Choroid plexus epithelial cell (primary cell): ENCODE results near the gene ZNF25.
"Not testable (repeated sequence)": the region's sequence is repeated elsewhere in the genome, so short reads cannot be mapped to it uniquely, and the experiment has no call there.

Experiments used
- DNase-seq: peaks from one replicate; pipeline ENCODE4 v3.0.0-alpha.2; 2010; ENCODE audit warnings: low read depth
- H3K4me3 ChIP-seq: 2 replicates; pipeline ENCODE4 v1.5.1; 2011; ENCODE audit warnings: low read depth, mild to moderate bottlenecking, control low read depth, low read length, moderate library complexity
- CTCF ChIP-seq: conservative IDR thresholded peaks from 2 replicates; pipeline ENCODE4 v1.5.1; 2011; ENCODE audit warnings: low read depth, mild to moderate bottlenecking, control low read depth, inconsistent platforms, low read length, moderate library complexity

Gene ZNF25

DNA sequence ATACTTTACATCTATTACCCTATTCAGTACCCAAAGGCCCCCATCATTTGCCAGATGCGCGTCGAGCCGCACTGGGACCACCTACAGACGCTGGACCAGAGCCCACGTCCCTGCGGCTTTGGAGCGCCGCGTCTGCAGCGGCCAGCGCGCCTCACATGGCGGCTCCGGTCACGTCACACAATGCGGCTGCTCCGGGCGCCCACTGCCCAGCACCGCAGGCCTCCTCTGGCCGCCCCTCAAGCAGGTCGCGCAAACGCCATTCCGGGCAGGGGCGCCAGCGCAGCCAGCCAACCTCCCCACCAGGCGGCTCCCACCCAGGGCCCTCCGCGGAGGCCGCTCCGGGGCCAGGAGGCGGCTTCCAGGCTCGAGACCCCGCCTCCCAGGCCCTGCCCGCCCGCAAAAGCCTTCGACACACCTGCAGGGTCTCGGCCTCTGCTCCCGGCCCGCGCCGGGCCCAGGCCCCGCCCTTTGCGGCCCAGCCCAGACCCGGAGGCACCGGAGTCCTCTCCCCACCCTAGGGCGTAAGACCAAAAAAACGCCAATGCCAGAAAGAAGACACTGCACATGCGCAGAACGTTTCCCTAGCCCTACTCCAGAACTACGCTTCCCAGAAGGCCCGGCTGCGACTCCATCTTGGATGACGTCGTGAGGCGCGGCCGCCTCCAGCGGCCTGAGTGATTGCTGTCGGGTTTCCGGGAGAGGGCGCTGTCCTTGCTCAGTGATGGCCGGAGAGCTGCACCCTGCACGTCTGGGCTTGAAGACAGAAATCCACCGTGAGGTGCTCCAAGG is at the start of gene ZNF25:
Gene ZNF25 (minus strand): TSS at position 557 of the 789 bp plus-strand sequence. CDS start 4,925 bp downstream, outside the sequence.
- H3K4me3 ChIP-seq, result peak within 1 kb of the TSS; percentile 94
- peak; percentile 94 for TF ChIP-seq CTCF
- peak; percentile 99 for DNase-seq

DNA sequence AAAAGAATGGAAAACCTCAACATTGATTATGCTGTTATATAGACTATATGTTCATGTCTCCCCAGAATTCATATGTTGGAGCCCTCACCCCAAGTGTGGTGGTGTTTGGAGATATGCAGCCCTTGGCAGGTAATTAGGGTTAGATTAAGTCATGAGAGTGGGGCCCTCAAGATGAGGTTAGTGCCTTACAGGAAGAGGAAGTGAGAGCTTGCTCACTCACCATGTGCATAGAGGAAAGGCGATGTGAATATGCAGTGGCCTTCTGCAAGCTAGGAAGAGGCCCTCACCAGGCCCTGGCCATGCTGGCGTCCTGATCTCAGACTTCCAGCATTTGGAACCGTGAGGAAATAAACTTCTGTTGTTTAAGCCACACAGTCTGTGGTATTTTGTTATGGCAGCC is 48.8 kb upstream of the ZNF25 start:
- no peak for DNase-seq
- no peak overlapping the region for H3K4me3 ChIP-seq
- TF ChIP-seq CTCF, result no peak

- not testable (repeated sequence) for DNase-seq, H3K4me3 ChIP-seq
Observed at GRCh38 chr10:38019124-38019523, 42.7 kb upstream of the ZNF25 start.

DNA sequence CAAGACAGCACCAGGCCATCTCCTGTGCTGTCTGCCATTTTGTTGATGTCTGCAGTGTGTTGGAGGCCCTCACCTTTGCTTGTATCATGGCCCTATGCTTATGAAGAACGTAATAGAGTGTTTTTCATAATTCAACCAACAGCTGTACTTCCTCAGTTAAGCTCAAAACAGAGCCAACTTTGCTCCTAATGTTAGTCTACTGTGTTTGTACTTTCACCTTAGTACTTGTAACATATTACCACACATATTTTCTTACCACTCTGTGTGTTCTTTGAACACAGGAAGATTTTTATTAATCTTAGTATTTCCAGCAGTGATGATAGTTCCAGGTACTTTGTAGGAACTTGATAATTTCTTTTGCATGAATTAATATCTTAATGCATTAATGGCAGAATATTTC is 39.9 kb upstream of the ZNF25 start:
- no peak for DNase-seq
- no peak overlapping the region for H3K4me3 ChIP-seq
- TF ChIP-seq CTCF, result no peak

DNA sequence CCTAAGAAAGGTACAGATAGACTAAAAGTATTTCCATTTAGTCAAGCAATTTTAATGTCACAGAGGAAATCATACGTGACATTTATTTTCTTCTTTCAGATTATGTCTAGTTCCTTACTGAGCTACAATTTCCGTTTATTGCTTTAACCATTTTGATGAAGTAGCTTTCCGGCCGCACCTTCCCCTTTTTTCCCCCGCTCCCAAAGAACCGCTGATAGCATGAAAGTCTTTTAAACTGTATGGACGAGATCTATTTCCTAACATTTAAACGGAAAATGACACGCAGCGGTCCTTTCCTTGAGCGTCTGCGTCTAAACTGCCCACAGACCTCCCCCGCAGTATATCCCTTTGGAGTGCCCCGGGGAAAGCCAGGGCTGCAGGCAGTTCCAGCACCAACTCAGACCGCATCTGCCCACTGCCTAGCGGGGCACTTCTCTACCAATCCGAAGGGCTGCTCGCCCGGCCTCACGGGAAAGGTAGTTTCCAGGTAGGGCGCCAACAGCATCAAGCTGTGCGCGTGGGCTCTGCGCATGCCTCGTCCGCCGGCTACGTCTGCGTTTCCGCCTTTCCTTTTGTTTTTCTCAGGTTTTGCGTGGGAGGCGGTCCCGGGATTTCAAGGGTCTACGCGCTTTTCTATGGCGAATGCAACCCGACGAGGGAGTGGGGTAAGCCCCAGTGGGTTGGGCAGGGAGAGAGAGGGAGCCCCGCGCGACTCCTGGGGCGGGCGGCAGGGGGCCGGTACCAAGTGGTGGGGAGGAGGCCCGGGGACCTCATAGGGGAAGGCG is 33.9 kb upstream of the ZNF25 start, which contains the start of gene ZNF33A:
Gene ZNF33A (plus strand): TSS at position 557 of the 785 bp plus-strand sequence. CDS start 1,667 bp downstream, outside the sequence.
- no peak for TF ChIP-seq CTCF
- peak within 1 kb of the TSS; percentile 76 for H3K4me3 ChIP-seq
- peak; percentile 95 for DNase-seq

DNA sequence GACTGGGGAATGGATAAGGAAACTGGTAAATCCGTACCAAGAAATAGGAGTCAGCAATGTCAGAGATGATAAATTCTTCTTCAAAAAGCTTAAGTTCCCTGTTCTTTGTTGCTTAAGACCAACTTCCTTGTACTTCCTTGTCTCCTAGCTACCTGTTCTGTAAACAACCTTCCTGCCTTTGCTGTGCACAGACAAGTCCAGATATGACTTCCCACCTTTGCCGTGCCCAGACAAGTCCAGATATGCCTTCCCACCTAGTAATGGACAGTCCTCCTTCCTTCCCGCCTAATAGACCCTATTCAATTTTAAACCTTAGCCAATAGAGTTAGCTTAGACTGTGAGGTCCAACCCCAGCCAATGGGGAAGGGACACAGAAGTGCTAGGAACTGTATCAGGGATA is 31.5 kb upstream of the ZNF25 start:
- no peak for TF ChIP-seq CTCF
- no peak for DNase-seq
- H3K4me3 ChIP-seq, result no peak overlapping the region

- no peak for TF ChIP-seq CTCF
- no peak for DNase-seq
- H3K4me3 ChIP-seq, result no peak overlapping the region
Observed at GRCh38 chr10:38007551-38007950, 31.1 kb upstream of the ZNF25 start.
